Esophagus squamous epithelium (tissue), 5 donors: ENCODE measurements around the gene GRIK4. TPM values are rescaled to one million over a fixed set of nuclear protein-coding genes. Genes with fewer than 3 reads are reported as not detected.

Source experiments
- DNase-seq: peaks from one replicate; lab custom pipeline; 2025; lab: John Stamatoyannopoulos, UW
- H3K27ac ChIP-seq, 4 donors: fragments of 200-600 bp; sonication (generic); one replicate each; pipeline ENCODE4 v1.5.1; 2016 to 2019; ENCODE audit warnings: mild to moderate bottlenecking in 1 of 4
- H3K27me3 ChIP-seq, 4 donors: fragments of 200-600 bp; sonication (generic); 1 replicate in 3 of 4; 2 replicates in 1 of 4; pipeline versions ENCODE4 v1.5.1 to v1.6.0; 2017 to 2021; ENCODE audit warnings: antibody characterized with exemption in 1 of 4
- H3K36me3 ChIP-seq, 3 donors: fragments of 200-600 bp; sonication (generic); one replicate each; pipeline ENCODE4 v1.5.1; 2016 to 2019
- H3K4me1 ChIP-seq, 3 donors: fragments of 200-600 bp; sonication (generic); one replicate each; pipeline ENCODE4 v1.5.1; 2017 to 2019
- H3K4me3 ChIP-seq, 4 donors: fragments of 200-600 bp; sonication (generic); 1 replicate in 3 of 4; 2 replicates in 1 of 4; pipeline ENCODE4 v1.5.1; 2016 to 2019; ENCODE audit warnings: mild to moderate bottlenecking in 2 of 4, moderate library complexity in 1 of 4
- H3K9me3 ChIP-seq, 3 donors: fragments of 200-600 bp; sonication (generic); one replicate each; pipeline ENCODE4 v1.5.1; 2016 to 2019
- POLR2A ChIP-seq, 4 donors: fragments of 450-650 bp; IDR thresholded peaks; one replicate each; pipeline ENCODE4 v1.6.1; 2017; ENCODE audit warnings: antibody characterized with exemption in 4 of 4, mild to moderate bottlenecking in 4 of 4, moderate library complexity in 3 of 4
- WGBS, 2 donors: methylation state at CpG; one replicate each; pipeline ENCODE4 v1.1.5; 2018; 5-methylcytosine and 5-hydroxymethylcytosine counted together
- intact Hi-C: fragments of 100-400 bp; cut with DNase I; formaldehyde crosslinking; loops from one replicate; pipeline ENCODE4 v1.15.0; 2022
- total RNA-seq, 4 donors: library from RNA; depleted of rRNA; stranded (reverse); fragments of >200 nt; gene quantifications; one replicate each; pipeline ENCODE4 v1.1.0, GENCODE V29; 2016
- TF ChIP-seq, protein P1 (sequence below), 6 experiments: fragments of 450-650 bp in 4 of 6; fragments of 200-600 bp in 2 of 6; sonication (generic) in 2 of 6; IDR thresholded peaks; one replicate each; pipeline ENCODE4 v1.5.1; 2016 to 2019; ENCODE audit warnings: antibody characterized with exemption in 6 of 6, mild to moderate bottlenecking in 4 of 6, moderate library complexity in 4 of 6
- donor health status: DM: yes; HTN: yes; CAD: no.

GRIK4 gene
- total RNA-seq, 4 donors from 2014 or later: 0.15 to 0.19 TPM; not detected in 2

DNA sequence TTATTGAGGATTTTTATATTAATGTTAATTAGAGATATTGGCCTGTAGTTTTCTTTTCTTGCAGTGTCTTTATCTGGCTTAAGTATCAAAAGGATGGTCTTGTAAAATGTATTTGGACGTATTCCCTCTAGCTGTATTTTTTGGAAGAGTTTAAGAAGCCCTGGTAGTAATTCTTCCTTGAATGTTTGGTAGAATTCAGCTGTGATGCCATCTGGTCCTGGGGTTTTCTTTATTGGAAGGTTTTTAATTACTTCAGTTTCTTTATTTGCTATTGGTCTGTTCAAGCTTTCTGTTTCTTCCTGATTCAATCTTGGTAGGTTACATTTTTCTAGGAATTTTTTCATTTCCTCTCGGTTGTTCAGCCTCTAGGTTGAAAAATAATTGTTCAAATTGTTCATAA, 257.4 kb downstream of the GRIK4 start:
- peaks cover 0 to 12% (median 0%) of the 10 kb centered on the region in 4 donors for H3K27me3 ChIP-seq
- TF ChIP-seq POLR2A (IDR thresholded peaks at IDR 0.05): no peak
- TF ChIP-seq, protein P1, sequence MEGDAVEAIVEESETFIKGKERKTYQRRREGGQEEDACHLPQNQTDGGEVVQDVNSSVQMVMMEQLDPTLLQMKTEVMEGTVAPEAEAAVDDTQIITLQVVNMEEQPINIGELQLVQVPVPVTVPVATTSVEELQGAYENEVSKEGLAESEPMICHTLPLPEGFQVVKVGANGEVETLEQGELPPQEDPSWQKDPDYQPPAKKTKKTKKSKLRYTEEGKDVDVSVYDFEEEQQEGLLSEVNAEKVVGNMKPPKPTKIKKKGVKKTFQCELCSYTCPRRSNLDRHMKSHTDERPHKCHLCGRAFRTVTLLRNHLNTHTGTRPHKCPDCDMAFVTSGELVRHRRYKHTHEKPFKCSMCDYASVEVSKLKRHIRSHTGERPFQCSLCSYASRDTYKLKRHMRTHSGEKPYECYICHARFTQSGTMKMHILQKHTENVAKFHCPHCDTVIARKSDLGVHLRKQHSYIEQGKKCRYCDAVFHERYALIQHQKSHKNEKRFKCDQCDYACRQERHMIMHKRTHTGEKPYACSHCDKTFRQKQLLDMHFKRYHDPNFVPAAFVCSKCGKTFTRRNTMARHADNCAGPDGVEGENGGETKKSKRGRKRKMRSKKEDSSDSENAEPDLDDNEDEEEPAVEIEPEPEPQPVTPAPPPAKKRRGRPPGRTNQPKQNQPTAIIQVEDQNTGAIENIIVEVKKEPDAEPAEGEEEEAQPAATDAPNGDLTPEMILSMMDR (IDR thresholded peaks at IDR 0.05): no peak
- H3K9me3 ChIP-seq: peaks cover 0 to 7% (median 0%) of the 10 kb centered on the region in 3 donors
- H3K27ac ChIP-seq: no peak overlapping the region
- intact Hi-C loops: no loop called here
- H3K4me3 ChIP-seq: no peak overlapping the region
- 55 to 76% methylated on average over 2 of the region's 2 CpGs for WGBS, 2 donors
- no peak for DNase-seq
- no peaks in the 10 kb centered on the region for H3K36me3 ChIP-seq
- no peaks in the 10 kb centered on the region for H3K4me1 ChIP-seq

DNA sequence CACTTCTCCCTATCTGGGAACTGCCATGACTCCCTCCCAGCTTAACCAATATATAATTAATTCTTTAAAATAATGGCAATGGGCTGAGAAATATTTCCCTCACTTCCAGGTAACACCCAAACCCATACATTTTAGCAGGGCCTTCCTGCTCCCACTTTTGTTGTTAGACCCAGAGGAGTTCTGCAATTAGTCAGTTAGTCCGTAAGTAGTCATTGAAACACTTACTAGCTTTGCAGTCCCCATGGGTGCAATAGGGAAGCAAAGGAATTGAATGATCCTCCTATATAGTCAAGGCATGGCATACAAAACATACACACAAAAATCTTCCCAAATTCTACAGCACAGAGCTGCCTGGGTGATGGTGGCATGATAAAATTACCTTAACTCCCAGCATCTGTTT, 258.4 kb downstream of the GRIK4 start:
- intact Hi-C loops: no loop called here
- 78 to 100% methylated on average over 1 of the region's 1 CpG for WGBS, 2 donors
- TF ChIP-seq POLR2A (IDR thresholded peaks at IDR 0.05): no peak
- TF ChIP-seq, protein P1 (IDR thresholded peaks at IDR 0.05): no peak
- H3K36me3 ChIP-seq: no peaks in the 10 kb centered on the region
- no peak for DNase-seq
- H3K4me3 ChIP-seq: no peak overlapping the region
- peaks cover 0 to 12% (median 0%) of the 10 kb centered on the region in 4 donors for H3K27me3 ChIP-seq
- no peaks in the 10 kb centered on the region for H3K4me1 ChIP-seq
- peaks cover 0 to 7% (median 0%) of the 10 kb centered on the region in 3 donors for H3K9me3 ChIP-seq
- H3K27ac ChIP-seq: no peak overlapping the region

DNA sequence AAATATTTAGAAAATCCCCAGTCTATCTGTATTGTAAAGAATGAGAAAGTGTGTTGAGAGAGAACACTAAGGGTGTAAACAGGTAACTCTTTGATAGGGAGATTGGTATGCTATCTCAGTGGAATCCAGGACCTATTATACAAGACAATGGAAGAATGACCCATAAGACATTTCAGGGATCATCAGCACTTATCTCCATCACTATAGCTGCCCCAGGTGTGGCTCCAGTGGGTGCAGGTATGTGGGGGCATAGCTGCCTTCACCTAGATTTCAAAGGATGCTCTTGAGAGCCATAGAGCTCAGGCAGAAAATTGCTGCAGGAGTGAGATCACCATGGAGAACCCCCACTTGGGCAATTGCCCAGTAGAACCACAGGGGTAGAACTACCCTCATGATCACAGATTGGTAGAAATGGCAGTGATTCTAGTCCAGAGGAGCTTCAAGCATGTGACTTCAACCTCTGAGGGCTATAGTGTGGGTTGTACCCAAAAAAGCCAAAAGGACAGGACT, 260.1 kb downstream of the GRIK4 start:
- Histone ChIP-seq H3K9me3 (peaks cover 0 to 7% (median 0%) of the 10 kb centered on the region in 3 donors), H3K36me3 (no peaks in the 10 kb centered on the region), H3K4me3 (no peak overlapping the region), H3K27me3 (peaks cover 0 to 9% (median 0%) of the 10 kb centered on the region in 4 donors), H3K4me1 (no peaks in the 10 kb centered on the region), H3K27ac (no peak overlapping the region)
- intact Hi-C loops: no loop called here
- DNase-seq: no peak
- no peak for TF ChIP-seq POLR2A (IDR thresholded peaks at IDR 0.05)
- TF ChIP-seq, protein P1 (IDR thresholded peaks at IDR 0.05): no peak

DNA sequence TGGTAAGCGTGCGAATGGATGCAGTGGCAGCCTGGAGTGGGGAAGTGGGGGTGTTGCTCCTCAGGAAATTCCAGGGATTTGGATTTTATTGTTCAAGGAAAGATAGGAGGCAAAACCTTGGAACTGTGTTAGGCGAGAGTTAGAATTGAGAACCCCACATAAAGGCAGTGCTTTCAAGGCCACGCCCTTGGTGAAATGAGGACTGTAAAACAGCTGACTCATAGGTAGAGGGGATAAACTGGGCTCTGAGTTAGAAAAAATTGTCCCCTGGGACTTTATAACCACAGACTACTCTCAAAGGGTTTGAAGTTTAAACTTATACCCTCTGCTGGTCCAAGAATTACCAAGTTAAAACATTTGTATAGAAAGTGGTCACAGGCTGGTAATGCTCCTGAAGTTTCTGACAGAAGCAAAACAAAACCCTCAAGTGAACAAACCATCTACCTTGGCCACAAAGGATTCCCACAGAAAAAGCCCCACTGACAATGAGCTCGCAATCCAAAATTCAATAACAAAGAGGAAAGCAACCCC, 262.0 kb downstream of the GRIK4 start:
- DNase-seq: no peak

More for the DNA sequence above, 262.0 kb downstream of the GRIK4 start:
- no peaks in the 10 kb centered on the region for H3K9me3 ChIP-seq
- intact Hi-C loops: no loop called here
- peaks cover 0 to 17% (median 0%) of the 10 kb centered on the region in 4 donors for H3K27me3 ChIP-seq
- no peak overlapping the region for H3K4me3 ChIP-seq
- no peaks in the 10 kb centered on the region for H3K36me3 ChIP-seq
- TF ChIP-seq, protein P1 (IDR thresholded peaks at IDR 0.05): no peak
- TF ChIP-seq POLR2A (IDR thresholded peaks at IDR 0.05): no peak
- no peak overlapping the region for H3K27ac ChIP-seq
- H3K4me1 ChIP-seq: no peaks in the 10 kb centered on the region
- WGBS, 2 donors: 71 to 75% methylated on average over 4 to 5 of the region's 5 CpGs
